ENCODE measurements around the gene MRPS18B. TPM values are rescaled to one million over a fixed set of nuclear protein-coding genes. Genes with fewer than 3 reads are reported as not detected.
"Not testable (repeated sequence)": the region's sequence is repeated elsewhere in the genome, so short reads cannot be mapped to it uniquely, and the experiment has no call there.

MRPS18B gene
- total RNA-seq, 1 donor from 2014 or later, result 55.0 TPM

DNA sequence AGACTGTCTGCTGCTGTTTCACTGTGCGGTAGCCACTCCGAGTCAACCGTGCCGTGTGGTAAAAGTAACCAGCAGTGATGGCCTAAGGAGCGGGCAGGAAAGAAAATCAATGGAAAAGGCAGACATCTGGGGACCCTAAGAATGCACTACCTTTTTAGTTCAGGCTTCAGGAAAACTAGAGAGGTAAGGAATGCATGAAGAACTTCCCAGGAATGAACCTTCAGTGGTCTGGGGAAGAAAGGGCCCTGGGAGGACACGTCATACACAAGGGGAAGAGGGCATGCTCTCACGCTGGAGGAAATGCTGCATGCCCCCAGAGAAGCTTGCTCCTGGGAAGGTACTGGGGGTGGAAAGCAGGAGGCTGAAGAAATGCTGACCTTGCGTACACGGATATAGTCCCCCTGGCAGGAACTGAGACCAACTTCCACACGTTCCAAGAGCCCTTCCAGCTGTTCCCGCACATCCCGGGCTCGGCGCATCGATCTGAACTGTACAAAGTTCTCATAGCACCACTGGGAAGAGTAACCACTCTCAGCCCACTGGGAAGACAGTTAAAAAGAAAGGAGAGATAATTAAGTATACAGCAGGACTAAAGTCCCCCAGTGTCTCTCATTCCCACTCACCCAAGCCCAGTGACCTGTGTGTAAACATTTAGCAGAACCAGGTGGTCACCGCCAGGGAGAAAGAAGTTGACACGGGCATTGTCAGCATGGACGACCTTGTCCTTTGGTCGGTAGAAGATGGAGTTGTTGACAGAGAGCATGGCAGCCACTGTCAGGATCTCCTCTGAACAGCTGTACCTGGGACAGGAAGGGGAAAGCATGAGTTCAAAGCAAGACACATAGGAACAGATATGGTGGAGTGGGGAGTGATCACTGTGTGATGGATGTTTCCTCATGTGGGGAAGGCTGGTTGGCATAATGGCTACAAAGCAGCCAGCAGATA, 37.4 kb downstream of the MRPS18B start:
- ATAC-seq, result no peak
- no peak for DNase-seq
- no peaks in the 10 kb centered on the region for H3K27me3 ChIP-seq (ENCODE audit: low read depth)
- H3K4me1 ChIP-seq, result no peaks in the 10 kb centered on the region
- no peak overlapping the region for H3K27ac ChIP-seq
- intact Hi-C loops (cut with DNase I), result no loop called here
- TF ChIP-seq, protein P1, sequence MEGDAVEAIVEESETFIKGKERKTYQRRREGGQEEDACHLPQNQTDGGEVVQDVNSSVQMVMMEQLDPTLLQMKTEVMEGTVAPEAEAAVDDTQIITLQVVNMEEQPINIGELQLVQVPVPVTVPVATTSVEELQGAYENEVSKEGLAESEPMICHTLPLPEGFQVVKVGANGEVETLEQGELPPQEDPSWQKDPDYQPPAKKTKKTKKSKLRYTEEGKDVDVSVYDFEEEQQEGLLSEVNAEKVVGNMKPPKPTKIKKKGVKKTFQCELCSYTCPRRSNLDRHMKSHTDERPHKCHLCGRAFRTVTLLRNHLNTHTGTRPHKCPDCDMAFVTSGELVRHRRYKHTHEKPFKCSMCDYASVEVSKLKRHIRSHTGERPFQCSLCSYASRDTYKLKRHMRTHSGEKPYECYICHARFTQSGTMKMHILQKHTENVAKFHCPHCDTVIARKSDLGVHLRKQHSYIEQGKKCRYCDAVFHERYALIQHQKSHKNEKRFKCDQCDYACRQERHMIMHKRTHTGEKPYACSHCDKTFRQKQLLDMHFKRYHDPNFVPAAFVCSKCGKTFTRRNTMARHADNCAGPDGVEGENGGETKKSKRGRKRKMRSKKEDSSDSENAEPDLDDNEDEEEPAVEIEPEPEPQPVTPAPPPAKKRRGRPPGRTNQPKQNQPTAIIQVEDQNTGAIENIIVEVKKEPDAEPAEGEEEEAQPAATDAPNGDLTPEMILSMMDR (IDR thresholded peaks at IDR 0.05), result no peak
- H3K9me3 ChIP-seq, result no peaks in the 10 kb centered on the region
- H3K4me3 ChIP-seq, result no peak overlapping the region
- H3K36me3 ChIP-seq, result peaks cover 94% of the 10 kb centered on the region

- H3K27me3 ChIP-seq (ENCODE audit: low read depth), result no peaks in the 10 kb centered on the region
- H3K27ac ChIP-seq, result no peak overlapping the region
- ATAC-seq, result no peak
- peaks cover 100% of the 10 kb centered on the region for H3K36me3 ChIP-seq
- H3K4me3 ChIP-seq, result no peak overlapping the region
- TF ChIP-seq, protein P1 (IDR thresholded peaks at IDR 0.05), result no peak
- no peaks in the 10 kb centered on the region for H3K9me3 ChIP-seq
- intact Hi-C loops (cut with DNase I), result no loop called here
- H3K4me1 ChIP-seq, result no peaks in the 10 kb centered on the region
- DNase-seq, result no peak
Measured at GRCh38 chr6:30655743-30656094, 38.1 kb downstream of the MRPS18B start.

GRCh38 chr6:30656513-30656912, 38.9 kb downstream of the MRPS18B start:
- Histone ChIP-seq H3K4me3 (no peak overlapping the region), H3K36me3 (peaks cover 100% of the 10 kb centered on the region), H3K27me3 (ENCODE audit: low read depth) (no peaks in the 10 kb centered on the region), H3K9me3 (no peaks in the 10 kb centered on the region), H3K4me1 (no peaks in the 10 kb centered on the region), H3K27ac (no peak overlapping the region)
- ATAC-seq (peak; percentile 30 to 66), DNase-seq (peak; percentile 59)
- intact Hi-C loops (cut with DNase I), result no loop called here
- TF ChIP-seq, protein P1 (IDR thresholded peaks at IDR 0.05), result no peak

GRCh38 chr6:30657454-30657853, 39.8 kb downstream of the MRPS18B start:
- TF ChIP-seq, protein P1 (IDR thresholded peaks at IDR 0.05), result no peak
- intact Hi-C loops (cut with DNase I), result no loop called here
- DNase-seq (no peak), ATAC-seq (no peak)
- Histone ChIP-seq H3K27ac (no peak overlapping the region), H3K27me3 (ENCODE audit: low read depth) (no peaks in the 10 kb centered on the region), H3K4me3 (no peak overlapping the region), H3K36me3 (peaks cover 100% of the 10 kb centered on the region), H3K9me3 (no peaks in the 10 kb centered on the region), H3K4me1 (no peaks in the 10 kb centered on the region)

DNA sequence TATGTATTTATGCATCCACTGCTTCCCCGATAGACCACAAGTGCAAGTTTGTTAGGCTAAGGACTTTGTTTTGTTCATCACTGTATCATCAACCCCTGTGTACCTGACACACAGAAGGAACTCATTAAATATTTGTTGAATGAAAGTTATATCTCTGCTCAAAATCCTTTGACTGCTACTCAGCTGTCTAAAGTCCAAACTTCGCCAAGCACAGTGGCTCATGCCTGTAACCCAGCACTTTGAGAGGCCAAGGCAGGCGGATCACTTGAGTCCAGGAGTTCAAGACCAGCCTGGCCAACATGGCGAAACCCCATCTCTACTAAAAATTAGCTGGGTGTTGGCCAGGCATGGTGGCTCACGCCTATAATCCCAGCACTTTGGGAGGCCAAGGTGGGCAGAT, 40.3 kb downstream of the MRPS18B start:
- intact Hi-C loops (cut with DNase I); ATAC-seq; DNase-seq; H3K27ac ChIP-seq; H3K27me3 ChIP-seq (ENCODE audit: low read depth); H3K9me3 ChIP-seq; H3K4me1 ChIP-seq; H3K4me3 ChIP-seq: not testable (repeated sequence)
- H3K36me3 ChIP-seq, result peaks cover 100% of the 10 kb centered on the region

Measured in lower lobe of right lung (tissue), 2 donors.